Activated naive CD4-positive, alpha-beta T cell treated with anti-CD3 and anti-CD28 coated beads, Interleukin-2, amount 50 U/mL, for 24 hours (primary cell): ENCODE measurements around the gene SMARCC1.
A peak's percentile ranks its signal among the peaks of the same experiment; 100 is the strongest.
"Not testable (repeated sequence)": the region's sequence is repeated elsewhere in the genome, so short reads cannot be mapped to it uniquely, and the experiment has no call there.

ENCODE experiments used
- H3K27ac Mint-ChIP-seq: one replicate; pipeline ENCODE4 v1.8.0; 2021; ENCODE audit warnings: mild to moderate bottlenecking, mixed read lengths
- H3K27me3 Mint-ChIP-seq: one replicate; pipeline ENCODE4 v1.8.0; 2021; ENCODE audit warnings: mixed read lengths
- H3K36me3 Mint-ChIP-seq: one replicate; pipeline ENCODE4 v1.8.0; 2021; ENCODE audit warnings: mixed read lengths
- H3K4me1 Mint-ChIP-seq: one replicate; pipeline ENCODE4 v1.8.0; 2021; ENCODE audit warnings: mixed read lengths
- H3K4me3 Mint-ChIP-seq: one replicate; pipeline ENCODE4 v1.8.0; 2021; ENCODE audit warnings: mild to moderate bottlenecking, mixed read lengths
- H3K9me3 Mint-ChIP-seq: one replicate; pipeline ENCODE4 v1.8.0; 2021; ENCODE audit warnings: mixed read lengths

SMARCC1 gene

DNA sequence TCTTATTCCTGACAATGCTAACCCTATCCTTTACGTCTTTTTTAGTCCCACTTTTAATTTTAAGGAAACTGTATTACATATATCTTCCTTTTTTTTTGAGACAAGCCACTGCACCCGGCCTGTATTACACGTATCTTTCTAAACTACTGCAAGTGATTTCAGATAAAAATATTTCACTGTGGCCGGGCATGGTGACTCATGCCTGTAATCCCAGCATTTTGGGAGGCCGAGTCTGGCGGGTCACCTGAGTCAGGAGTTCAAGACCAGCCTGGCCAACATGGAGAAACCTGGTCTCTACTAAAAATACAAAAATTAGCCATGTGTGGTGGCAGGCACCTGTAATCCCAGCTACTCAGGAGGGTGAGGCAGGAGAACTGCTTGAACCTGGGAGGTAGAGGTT is 38.3 kb downstream of the SMARCC1 start:
- not testable (repeated sequence) for H3K27ac Mint-ChIP-seq, H3K9me3 Mint-ChIP-seq, H3K36me3 Mint-ChIP-seq, H3K4me3 Mint-ChIP-seq, H3K27me3 Mint-ChIP-seq
- peaks cover 31% of the 10 kb centered on the region for H3K4me1 Mint-ChIP-seq

GRCh38 chr3:47741925-47742324 is 39.8 kb downstream of the SMARCC1 start:
- Mint-ChIP-seq H3K27me3 (no peaks in the 10 kb centered on the region), H3K27ac (no peak overlapping the region), H3K9me3 (no peaks in the 10 kb centered on the region), H3K4me3 (no peak overlapping the region), H3K4me1 (peaks cover 34% of the 10 kb centered on the region), H3K36me3 (peaks cover 9% of the 10 kb centered on the region)

- H3K36me3 Mint-ChIP-seq: peaks cover 19% of the 10 kb centered on the region
- H3K9me3 Mint-ChIP-seq: no peaks in the 10 kb centered on the region
- H3K4me1 Mint-ChIP-seq: no peaks in the 10 kb centered on the region
- no peak overlapping the region for H3K27ac Mint-ChIP-seq
- no peaks in the 10 kb centered on the region for H3K27me3 Mint-ChIP-seq
- H3K4me3 Mint-ChIP-seq: no peak overlapping the region
These were observed 49.5 kb downstream of the SMARCC1 start for GRCh38 chr3:47732143-47732542.

DNA sequence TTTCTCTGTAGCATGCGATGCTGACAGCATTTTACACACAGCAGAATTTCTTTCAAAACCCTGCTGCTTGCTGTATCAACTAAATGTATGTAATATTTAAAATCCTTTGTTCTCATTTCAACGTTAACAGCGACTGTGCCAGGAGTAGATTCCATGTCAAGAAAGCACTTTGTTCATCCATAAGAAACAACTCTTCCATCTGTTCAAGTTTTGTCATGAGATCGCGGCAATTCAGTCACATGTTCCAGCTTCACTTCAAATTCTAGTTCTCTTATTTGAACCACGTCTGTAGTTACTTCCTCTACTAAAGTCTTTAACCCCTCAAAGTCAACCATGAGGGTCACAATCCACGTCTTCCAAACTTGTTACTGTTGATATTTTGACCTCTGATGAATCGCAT is 50.6 kb downstream of the SMARCC1 start:
- Mint-ChIP-seq H3K27me3 (no peaks in the 10 kb centered on the region), H3K9me3 (no peaks in the 10 kb centered on the region), H3K4me3 (no peak overlapping the region), H3K27ac (no peak overlapping the region), H3K36me3 (peaks cover 17% of the 10 kb centered on the region), H3K4me1 (no peaks in the 10 kb centered on the region)

- Mint-ChIP-seq H3K27me3 (no peaks in the 10 kb centered on the region), H3K9me3 (no peaks in the 10 kb centered on the region), H3K4me1 (peaks cover 13% of the 10 kb centered on the region), H3K27ac (peak overlapping the region; percentile 1), H3K36me3 (peaks cover 9% of the 10 kb centered on the region), H3K4me3 (no peak overlapping the region)
These were observed 58.8 kb downstream of the SMARCC1 start for GRCh38 chr3:47722859-47723258.

DNA sequence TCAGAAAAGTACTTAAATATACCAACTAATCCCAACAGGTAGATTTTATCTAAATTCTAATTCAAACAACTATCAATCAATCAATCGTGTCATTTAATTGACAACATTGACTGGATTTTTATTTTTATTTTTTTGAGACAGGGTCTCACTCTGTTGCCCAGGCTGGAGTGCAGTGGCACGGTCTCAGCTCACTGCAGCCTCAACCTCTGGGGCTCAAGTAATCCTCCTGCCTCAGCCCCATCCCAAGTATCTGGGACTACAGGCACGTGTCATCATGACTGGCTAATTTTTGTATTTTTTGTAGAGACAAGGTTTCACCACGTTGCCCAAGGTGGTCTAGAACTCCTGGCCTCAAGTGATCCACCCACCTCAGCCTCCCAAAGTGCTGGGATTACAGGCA is 64.2 kb downstream of the SMARCC1 start:
- not testable (repeated sequence) for H3K9me3 Mint-ChIP-seq, H3K27ac Mint-ChIP-seq, H3K27me3 Mint-ChIP-seq, H3K4me3 Mint-ChIP-seq
- H3K36me3 Mint-ChIP-seq: peaks cover 14% of the 10 kb centered on the region
- peaks cover 16% of the 10 kb centered on the region for H3K4me1 Mint-ChIP-seq

GRCh38 chr3:47716656-47717055 is 65.0 kb downstream of the SMARCC1 start:
- H3K27ac Mint-ChIP-seq: no peak overlapping the region
- H3K4me1 Mint-ChIP-seq: peaks cover 16% of the 10 kb centered on the region
- no peaks in the 10 kb centered on the region for H3K27me3 Mint-ChIP-seq
- no peaks in the 10 kb centered on the region for H3K9me3 Mint-ChIP-seq
- peaks cover 15% of the 10 kb centered on the region for H3K36me3 Mint-ChIP-seq
- H3K4me3 Mint-ChIP-seq: no peak overlapping the region

GRCh38 chr3:47715928-47716327 is 65.8 kb downstream of the SMARCC1 start:
- Mint-ChIP-seq H3K9me3 (no peaks in the 10 kb centered on the region), H3K27ac (peak overlapping the region; percentile 14), H3K27me3 (no peaks in the 10 kb centered on the region), H3K4me3 (no peak overlapping the region), H3K36me3 (peaks cover 14% of the 10 kb centered on the region), H3K4me1 (peaks cover 10% of the 10 kb centered on the region)

DNA sequence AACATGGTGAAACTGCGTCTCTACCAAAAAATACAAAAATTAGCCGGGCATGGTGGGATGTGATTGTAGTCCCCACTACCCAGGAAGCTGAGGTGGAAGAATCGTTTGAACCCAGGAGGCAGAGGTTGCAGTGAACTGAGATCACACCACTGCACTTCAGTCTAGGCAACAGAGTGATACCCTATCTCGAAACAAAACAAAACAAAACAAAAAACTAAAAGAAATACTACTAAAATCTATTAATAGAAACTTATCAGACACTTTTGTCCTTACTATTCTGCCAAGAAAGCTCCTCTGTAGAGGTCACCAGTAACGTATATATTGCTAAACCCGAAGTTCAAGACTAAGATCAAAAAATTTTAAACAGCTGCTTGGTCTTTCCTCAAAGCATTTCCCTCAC is 67.1 kb downstream of the SMARCC1 start:
- H3K27me3 Mint-ChIP-seq: no peaks in the 10 kb centered on the region
- H3K36me3 Mint-ChIP-seq: peaks cover 13% of the 10 kb centered on the region
- H3K4me3 Mint-ChIP-seq: no peak overlapping the region

DNA sequence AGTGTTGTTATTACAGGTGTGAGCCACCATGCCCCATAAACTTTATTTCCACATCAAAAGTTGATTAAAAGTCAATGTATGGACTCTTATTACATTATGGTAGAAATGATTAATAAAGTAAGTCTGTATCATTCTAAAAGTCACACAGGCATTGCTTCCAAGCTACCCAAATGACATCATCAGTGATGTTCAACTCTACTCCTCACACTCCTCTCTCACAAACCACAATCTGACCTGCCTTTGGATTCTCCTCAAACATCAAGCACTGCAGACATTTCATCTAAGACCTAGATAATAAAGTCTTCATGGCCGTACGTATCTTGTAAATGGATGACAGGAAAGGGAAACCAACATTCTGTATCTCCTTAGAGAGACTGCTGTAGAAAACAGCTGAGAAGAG is 68.0 kb downstream of the SMARCC1 start:
- Mint-ChIP-seq H3K4me1 (peaks cover 10% of the 10 kb centered on the region), H3K9me3 (no peaks in the 10 kb centered on the region), H3K36me3 (peaks cover 13% of the 10 kb centered on the region), H3K27me3 (no peaks in the 10 kb centered on the region), H3K4me3 (no peak overlapping the region), H3K27ac (no peak overlapping the region)

More for the DNA sequence above, 67.1 kb downstream of the SMARCC1 start:
- Mint-ChIP-seq H3K4me1 (peaks cover 10% of the 10 kb centered on the region), H3K9me3 (no peaks in the 10 kb centered on the region), H3K27ac (no peak overlapping the region)

- peaks cover 10% of the 10 kb centered on the region for H3K4me1 Mint-ChIP-seq
- no peaks in the 10 kb centered on the region for H3K27me3 Mint-ChIP-seq
- peaks cover 15% of the 10 kb centered on the region for H3K36me3 Mint-ChIP-seq
- no peak overlapping the region for H3K27ac Mint-ChIP-seq
- H3K9me3 Mint-ChIP-seq: no peaks in the 10 kb centered on the region
- H3K4me3 Mint-ChIP-seq: no peak overlapping the region
These were observed 69.3 kb downstream of the SMARCC1 start for GRCh38 chr3:47712398-47712797.

- Mint-ChIP-seq H3K27me3 (no peaks in the 10 kb centered on the region), H3K4me3 (no peak overlapping the region), H3K4me1 (peaks cover 8% of the 10 kb centered on the region), H3K27ac (no peak overlapping the region), H3K9me3 (no peaks in the 10 kb centered on the region), H3K36me3 (peaks cover 17% of the 10 kb centered on the region)
These were observed 70.1 kb downstream of the SMARCC1 start for GRCh38 chr3:47711596-47711995.

- no peaks in the 10 kb centered on the region for H3K4me1 Mint-ChIP-seq
- no peak overlapping the region for H3K27ac Mint-ChIP-seq
- H3K27me3 Mint-ChIP-seq: no peaks in the 10 kb centered on the region
- H3K4me3 Mint-ChIP-seq: no peak overlapping the region
- H3K36me3 Mint-ChIP-seq: peaks cover 21% of the 10 kb centered on the region
- no peaks in the 10 kb centered on the region for H3K9me3 Mint-ChIP-seq
These were observed 76.3 kb downstream of the SMARCC1 start for GRCh38 chr3:47705391-47705790.

GRCh38 chr3:47704237-47704612 is 77.5 kb downstream of the SMARCC1 start:
- H3K27ac Mint-ChIP-seq: no peak overlapping the region
- no peaks in the 10 kb centered on the region for H3K4me1 Mint-ChIP-seq
- H3K9me3 Mint-ChIP-seq: no peaks in the 10 kb centered on the region
- H3K27me3 Mint-ChIP-seq: no peaks in the 10 kb centered on the region
- H3K4me3 Mint-ChIP-seq: no peak overlapping the region
- peaks cover 21% of the 10 kb centered on the region for H3K36me3 Mint-ChIP-seq

GRCh38 chr3:47701388-47701787 is 80.3 kb downstream of the SMARCC1 start:
- no peaks in the 10 kb centered on the region for H3K27me3 Mint-ChIP-seq
- no peak overlapping the region for H3K4me3 Mint-ChIP-seq
- no peak overlapping the region for H3K27ac Mint-ChIP-seq
- H3K4me1 Mint-ChIP-seq: no peaks in the 10 kb centered on the region
- peaks cover 14% of the 10 kb centered on the region for H3K36me3 Mint-ChIP-seq
- H3K9me3 Mint-ChIP-seq: no peaks in the 10 kb centered on the region

DNA sequence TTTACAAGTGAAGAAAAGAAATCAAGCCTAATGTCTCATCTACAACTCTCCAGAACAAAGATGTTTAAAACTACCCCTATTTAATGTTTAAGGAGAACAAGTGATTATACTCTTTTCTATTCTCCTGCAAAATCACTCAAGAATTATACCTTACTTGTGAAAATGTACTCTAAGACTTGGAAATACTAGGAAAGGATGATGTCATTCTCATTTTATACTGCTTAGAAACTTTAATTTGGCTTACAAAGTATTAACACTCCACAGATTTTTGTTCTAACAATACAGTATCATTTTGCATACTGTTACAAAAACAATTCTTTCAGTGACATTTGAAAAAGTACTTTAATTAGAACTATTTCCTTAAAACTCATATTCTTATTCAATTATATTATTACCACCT is 89.5 kb downstream of the SMARCC1 start:
- Mint-ChIP-seq H3K27ac (no peak overlapping the region), H3K36me3 (peaks cover 16% of the 10 kb centered on the region), H3K9me3 (no peaks in the 10 kb centered on the region), H3K27me3 (no peaks in the 10 kb centered on the region), H3K4me1 (no peaks in the 10 kb centered on the region), H3K4me3 (no peak overlapping the region)

DNA sequence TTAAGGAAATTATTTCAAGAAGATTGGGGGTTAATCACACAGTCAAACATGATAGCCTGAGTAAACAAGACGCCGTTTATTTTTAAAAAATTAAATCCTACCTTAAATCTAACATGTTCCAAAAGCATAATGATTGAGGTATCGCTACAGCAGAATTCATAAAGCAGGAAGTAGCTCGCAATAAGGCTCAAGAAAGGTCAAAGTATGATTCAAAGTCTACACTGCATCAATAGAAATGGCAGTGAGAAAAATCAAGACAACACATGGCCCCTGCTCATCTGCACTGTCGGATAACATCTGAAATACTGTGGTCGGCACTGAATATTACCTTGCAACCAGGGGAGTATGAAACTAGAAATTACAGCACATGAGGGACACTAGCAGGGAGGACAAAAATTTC is 93.2 kb downstream of the SMARCC1 start:
- Mint-ChIP-seq H3K4me3 (no peak overlapping the region), H3K27me3 (no peaks in the 10 kb centered on the region), H3K4me1 (no peaks in the 10 kb centered on the region), H3K9me3 (no peaks in the 10 kb centered on the region), H3K27ac (no peak overlapping the region), H3K36me3 (peaks cover 20% of the 10 kb centered on the region)
